DND-41 (cell line): Measurements from ENCODE around the gene EPAS1.

Source experiments
- CTCF ChIP-seq: IDR thresholded peaks from 2 replicates; pipeline ENCODE4 v1.5.1; 2012; ENCODE audit warnings: borderline replicate concordance, low read length, moderate library complexity, mild to moderate bottlenecking; ENCODE audit not compliant: poor library complexity, severe bottlenecking; ENCODE audit errors: extremely low read depth
- EZH2 ChIP-seq: IDR thresholded peaks from 3 replicates; pipeline ENCODE4 v1.6.1; 2012; ENCODE audit warnings: borderline replicate concordance, low read depth, mild to moderate bottlenecking, moderate library complexity, low read length, inconsistent platforms; ENCODE audit not compliant: severe bottlenecking

- TF ChIP-seq CTCF, result no peak
- no peak for TF ChIP-seq EZH2
Observed at GRCh38 chr2:46411245-46411641, 114.0 kb downstream of the EPAS1 start.
